PFSK-1 (cell line): ENCODE results near the gene YES1.

ENCODE experiments used
- POLR2AphosphoS5 ChIP-seq: IDR thresholded peaks from 2 replicates; pipeline ENCODE4 v1.6.1; 2012; ENCODE audit warnings: low read depth, mild to moderate bottlenecking, control low read depth, low read length, moderate library complexity
- TF ChIP-seq, protein P1 (sequence below), 2 experiments: IDR thresholded peaks; 2 replicates each; pipeline versions ENCODE4 v1.6.1 to v1.8.0; 2011 to 2012; ENCODE audit warnings: low read depth in 2 of 2, low read length in 2 of 2, control low read depth in 1 of 2, inconsistent platforms in 1 of 2, mild to moderate bottlenecking in 1 of 2, moderate library complexity in 1 of 2; ENCODE audit not compliant: insufficient read depth in 1 of 2

DNA sequence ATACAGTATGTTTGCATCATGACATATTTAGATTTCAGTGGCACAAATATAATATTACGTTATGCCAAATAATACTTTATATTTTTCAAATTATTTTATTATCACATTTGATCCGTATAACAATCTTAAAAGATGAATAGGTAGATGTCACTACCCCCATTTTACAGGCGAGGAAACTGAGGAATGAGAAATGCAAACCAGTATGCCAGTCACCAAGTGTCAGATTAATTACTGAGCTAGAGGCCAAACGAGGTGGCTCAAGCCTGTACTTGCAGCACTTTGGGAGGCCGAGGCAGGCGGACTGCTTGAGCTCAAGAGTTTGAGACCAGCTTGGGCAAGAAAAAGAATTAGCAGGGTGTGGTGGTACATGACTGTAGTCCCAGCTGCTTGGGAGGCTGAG is 17.4 kb upstream of the YES1 start:
- TF ChIP-seq, protein P1, sequence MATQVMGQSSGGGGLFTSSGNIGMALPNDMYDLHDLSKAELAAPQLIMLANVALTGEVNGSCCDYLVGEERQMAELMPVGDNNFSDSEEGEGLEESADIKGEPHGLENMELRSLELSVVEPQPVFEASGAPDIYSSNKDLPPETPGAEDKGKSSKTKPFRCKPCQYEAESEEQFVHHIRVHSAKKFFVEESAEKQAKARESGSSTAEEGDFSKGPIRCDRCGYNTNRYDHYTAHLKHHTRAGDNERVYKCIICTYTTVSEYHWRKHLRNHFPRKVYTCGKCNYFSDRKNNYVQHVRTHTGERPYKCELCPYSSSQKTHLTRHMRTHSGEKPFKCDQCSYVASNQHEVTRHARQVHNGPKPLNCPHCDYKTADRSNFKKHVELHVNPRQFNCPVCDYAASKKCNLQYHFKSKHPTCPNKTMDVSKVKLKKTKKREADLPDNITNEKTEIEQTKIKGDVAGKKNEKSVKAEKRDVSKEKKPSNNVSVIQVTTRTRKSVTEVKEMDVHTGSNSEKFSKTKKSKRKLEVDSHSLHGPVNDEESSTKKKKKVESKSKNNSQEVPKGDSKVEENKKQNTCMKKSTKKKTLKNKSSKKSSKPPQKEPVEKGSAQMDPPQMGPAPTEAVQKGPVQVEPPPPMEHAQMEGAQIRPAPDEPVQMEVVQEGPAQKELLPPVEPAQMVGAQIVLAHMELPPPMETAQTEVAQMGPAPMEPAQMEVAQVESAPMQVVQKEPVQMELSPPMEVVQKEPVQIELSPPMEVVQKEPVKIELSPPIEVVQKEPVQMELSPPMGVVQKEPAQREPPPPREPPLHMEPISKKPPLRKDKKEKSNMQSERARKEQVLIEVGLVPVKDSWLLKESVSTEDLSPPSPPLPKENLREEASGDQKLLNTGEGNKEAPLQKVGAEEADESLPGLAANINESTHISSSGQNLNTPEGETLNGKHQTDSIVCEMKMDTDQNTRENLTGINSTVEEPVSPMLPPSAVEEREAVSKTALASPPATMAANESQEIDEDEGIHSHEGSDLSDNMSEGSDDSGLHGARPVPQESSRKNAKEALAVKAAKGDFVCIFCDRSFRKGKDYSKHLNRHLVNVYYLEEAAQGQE (IDR thresholded peaks at IDR 0.05; ENCODE audit: insufficient read depth in 1 of 2, low read depth in 2 of 2, low read length in 2 of 2), result no peak
- TF ChIP-seq POLR2AphosphoS5, result no peak
